ENCODE measurements around the gene CREB5. TPM values are rescaled to one million over a fixed set of nuclear protein-coding genes. Genes with fewer than 3 reads are reported as not detected.
A peak's percentile ranks its signal among the peaks of the same experiment; 100 is the strongest.

CREB5 gene
- total RNA-seq, 1 experiment from 2014 or later = 0.49 TPM

GRCh38 chr7:28804157-28804556, 391.8 kb downstream of the CREB5 start:
- Histone ChIP-seq H4K20me1 (ENCODE audit: insufficient read depth) (no peaks in the 10 kb centered on the region), H3K9ac (ENCODE audit: low read length) (no peak overlapping the region), H3K4me1 (ENCODE audit: control insufficient read depth in 1 of 2, insufficient read depth in 2 of 2, low read length in 2 of 2) (peaks cover 0 to 10% of the 10 kb centered on the region in 2 experiments; a peak in 3 of 4 replicates), H3K79me2 (ENCODE audit: insufficient read depth, low read length) (no peaks in the 10 kb centered on the region), H3K27me3 (ENCODE audit: insufficient read depth, low read length) (no peaks in the 10 kb centered on the region), H3K27ac (ENCODE audit: low read depth, low read length) (no peak overlapping the region), H3K9me3 (ENCODE audit: control insufficient read depth in 1 of 2, insufficient read depth in 1 of 2, low read depth in 1 of 2, low read length in 2 of 2) (no peaks in the 10 kb centered on the region), H3K9me2 (ENCODE audit: insufficient read depth) (no peaks in the 10 kb centered on the region), H3K36me3 (ENCODE audit: control insufficient read depth in 1 of 2, insufficient read depth in 2 of 2, low read length in 2 of 2) (no peaks in the 10 kb centered on the region), H3K4me3 (replicated peaks in 1 of 2; ENCODE audit: low read depth in 1 of 2, low read length in 2 of 2) (no peak overlapping the region), H3K4me2 (ENCODE audit: low read length) (no peak overlapping the region), H2AFZ (ENCODE audit: low read depth, low read length, poor library complexity, severe bottlenecking) (no peak overlapping the region)
- no TSS peak for BruUV-seq (replicated peaks)
- ChIA-PET POLR2A (interaction anchor here (1.0 kb wide), 1 partner anchor 9 kb away, joined by 3 read pairs; no protein-coding TSS in a partner anchor), RAD21 (ENCODE audit: low non-redundant PET in 1 of 2, low total read pairs in 2 of 2, uncharacterized antibody in 2 of 2, unreplicated experiment in 2 of 2) (no interaction called here), CTCF (no interaction called here)
- TF ChIP-seq RAD21 (IDR thresholded peaks at IDR 0.05; ENCODE audit: low read depth) (no peak), REST (IDR thresholded peaks at IDR 0.05; ENCODE audit: low read depth) (no peak)
- no peak for ATAC-seq
- intact Hi-C loops (cut with micrococcal nuclease) = no loop called here
- DNase-seq (ENCODE audit: low read depth, low spot score) = no peak

DNA sequence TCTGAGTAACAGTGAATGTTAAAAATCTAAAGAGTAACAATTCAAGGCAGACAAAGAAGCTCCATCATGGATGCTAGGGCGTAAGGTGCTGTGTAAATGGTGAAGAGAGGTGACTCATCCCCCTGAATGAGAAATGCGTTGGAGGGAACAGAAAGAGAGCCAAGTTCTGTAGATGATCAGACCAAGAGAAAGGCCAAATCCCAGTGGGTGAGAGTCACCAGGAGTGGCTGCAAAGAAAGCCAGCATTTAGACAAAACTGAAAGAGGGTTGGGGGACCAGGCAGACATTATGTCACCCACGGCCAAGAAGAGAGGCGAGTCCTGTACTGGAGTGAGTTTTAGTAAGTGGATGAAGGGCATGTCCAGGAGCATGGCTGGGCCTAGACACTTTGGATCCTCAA, 392.7 kb downstream of the CREB5 start:
- ChIA-PET CTCF (no interaction called here), RAD21 (ENCODE audit: low non-redundant PET in 1 of 2, low total read pairs in 2 of 2, uncharacterized antibody in 2 of 2, unreplicated experiment in 2 of 2) (no interaction called here), POLR2A (interaction anchor here (1.0 kb wide), 1 partner anchor 8 kb away, joined by 3 read pairs; no protein-coding TSS in a partner anchor)
- no peaks in the 10 kb centered on the region for H3K36me3 ChIP-seq (ENCODE audit: control insufficient read depth in 1 of 2, insufficient read depth in 2 of 2, low read length in 2 of 2)
- no peaks in the 10 kb centered on the region for H3K27me3 ChIP-seq (ENCODE audit: insufficient read depth, low read length)
- peaks cover 0 to 10% of the 10 kb centered on the region in 2 experiments; a peak in 3 of 4 replicates for H3K4me1 ChIP-seq (ENCODE audit: control insufficient read depth in 1 of 2, insufficient read depth in 2 of 2, low read length in 2 of 2)
- H2AFZ ChIP-seq (ENCODE audit: low read depth, low read length, poor library complexity, severe bottlenecking) = no peak overlapping the region
- H3K4me3 ChIP-seq (replicated peaks in 1 of 2; ENCODE audit: low read depth in 1 of 2, low read length in 2 of 2) = no peak overlapping the region
- intact Hi-C loops (cut with micrococcal nuclease) = no loop called here
- BruUV-seq (replicated peaks) = no TSS peak
- no peaks in the 10 kb centered on the region for H3K9me2 ChIP-seq (ENCODE audit: insufficient read depth)
- no peaks in the 10 kb centered on the region for H4K20me1 ChIP-seq (ENCODE audit: insufficient read depth)
- peak overlapping the region; percentile 32; the same call in 1 of the 2 replicates for H3K4me2 ChIP-seq (ENCODE audit: low read length)
- no peak overlapping the region for H3K27ac ChIP-seq (ENCODE audit: low read depth, low read length)
- no peaks in the 10 kb centered on the region for H3K79me2 ChIP-seq (ENCODE audit: insufficient read depth, low read length)
- no peaks in the 10 kb centered on the region for H3K9me3 ChIP-seq (ENCODE audit: control insufficient read depth in 1 of 2, insufficient read depth in 1 of 2, low read depth in 1 of 2, low read length in 2 of 2)
- H3K9ac ChIP-seq (ENCODE audit: low read length) = no peak overlapping the region
- no peak for ATAC-seq
- DNase-seq (ENCODE audit: low read depth, low spot score) = no peak
- TF ChIP-seq SRF (IDR thresholded peaks at IDR 0.05; ENCODE audit: low read depth) (no peak), EZH2phosphoT487 (IDR thresholded peaks at IDR 0.05; ENCODE audit: borderline replicate concordance) (no peak), TCF7L2 (IDR thresholded peaks at IDR 0.05; ENCODE audit: borderline replicate concordance, extremely low read depth, insufficient read depth, insufficient read length) (no peak), EZH2 (IDR thresholded peaks at IDR 0.05) (no peak), ZNF274 (IDR thresholded peaks at IDR 0.05; ENCODE audit: low read depth, low read length) (no peak), POLR2A (IDR thresholded peaks at IDR 0.05; ENCODE audit: borderline replicate concordance, extremely low read depth, insufficient read depth, insufficient read length) (no peak), SP1 (IDR thresholded peaks at IDR 0.05; ENCODE audit: low read depth) (no peak), EGR1 (IDR thresholded peaks at IDR 0.05; ENCODE audit: low read depth) (peak; percentile 53; the same call in 1 of the 2 replicates), ZBTB33 (IDR thresholded peaks at IDR 0.05; ENCODE audit: extremely low read depth, insufficient replicate concordance, low read length) (no peak), RAD21 (IDR thresholded peaks at IDR 0.05; ENCODE audit: low read depth) (no peak), ZFX (IDR thresholded peaks at IDR 0.05) (no peak)
